HCT116 (cell line): Measurements from ENCODE around the gene CRACDL. TPM values are rescaled to one million over a fixed set of nuclear protein-coding genes. Genes with fewer than 3 reads are reported as not detected.

Experiments
- ATAC-seq: fragments of 200-7000 bp; cut with Tn5 transposase; 2 replicates; pipeline ENCODE4 v1.9.1; 2020; ENCODE audit warnings: mild to moderate bottlenecking, moderate library complexity
- BruUV-seq: library from RNA; stranded (reverse); fragments of 400-500 nt; replicated peaks from 2 replicates; lab custom pipeline; 2021; lab: Mats Ljungman, UMichigan
- CTCF ChIA-PET: fragments of 300-600 bp; sonication (Branson Sonifier 250); formaldehyde crosslinking; loops from one replicate; lab custom pipeline; 2021; ENCODE audit warnings: antibody characterized with exemption; lab: Charles Lee
- POLR2A ChIA-PET: fragments of 300-600, 350-600 bp; sonication (Branson Sonifier 250); formaldehyde crosslinking; loops from one replicate; lab custom pipeline; 2021; ENCODE audit warnings: antibody characterized with exemption; lab: Charles Lee
- RAD21 ChIA-PET, 2 experiments: fragments of 300-600 bp; sonication (Branson Sonifier 250); formaldehyde crosslinking; loops; one replicate each; lab custom pipeline; 2023; ENCODE audit warnings: low total read pairs in 2 of 2; ENCODE audit not compliant: uncharacterized antibody in 2 of 2, unreplicated experiment in 2 of 2, low non-redundant PET in 1 of 2; lab: Charles Lee
- DNase-seq: peaks from one replicate; pipeline ENCODE4 v3.0.0-alpha.2; 2010; ENCODE audit warnings: low read depth, low spot score
- H2AFZ ChIP-seq: fragments of 200-600 bp; shearing (Covaris generic), sonication (generic); 2 replicates; pipeline ENCODE4 v1.6.1; 2017; ENCODE audit warnings: low read depth, mixed run types, mixed read lengths, antibody characterized with exemption, low read length; ENCODE audit not compliant: poor library complexity, severe bottlenecking
- H3K27ac ChIP-seq: 2 replicates; pipeline ENCODE4 v1.5.1; 2012; ENCODE audit warnings: low read depth, low read length
- H3K27me3 ChIP-seq: fragments of 200-600 bp; sonication (generic); 2 replicates; pipeline ENCODE4 v1.6.1; 2016; ENCODE audit warnings: mixed run types, low read length, mixed read lengths; ENCODE audit not compliant: insufficient read depth
- H3K36me3 ChIP-seq, 2 experiments: fragments of 200-500 bp in 1 of 2; fragments of 200-600 bp in 1 of 2; sonication (Bioruptor generic) in 1 of 2; sonication (generic) in 1 of 2; 2 replicates each; pipeline versions ENCODE4 v1.5.1 to v1.6.1; 2014 to 2016; ENCODE audit warnings: low read length in 2 of 2, inconsistent platforms in 1 of 2, mixed read lengths in 1 of 2, mixed run types in 1 of 2; ENCODE audit not compliant: insufficient read depth in 2 of 2, control insufficient read depth in 1 of 2
- H3K4me1 ChIP-seq, 2 experiments: fragments of 200-600 bp in 1 of 2; sonication (generic) in 1 of 2; 2 replicates each; pipeline versions ENCODE4 v1.5.1 to v1.6.1; 2012 to 2017; ENCODE audit warnings: low read length in 2 of 2, inconsistent platforms in 1 of 2, mild to moderate bottlenecking in 1 of 2, mixed read lengths in 1 of 2, mixed run types in 1 of 2, moderate library complexity in 1 of 2; ENCODE audit not compliant: insufficient read depth in 2 of 2, control insufficient read depth in 1 of 2
- H3K4me2 ChIP-seq: fragments of 200-600 bp; sonication (generic); 2 replicates; pipeline ENCODE4 v1.6.1; 2017; ENCODE audit warnings: mixed run types, low read length, mixed read lengths
- H3K4me3 ChIP-seq, 2 experiments: fragments of 200-600 bp in 1 of 2; sonication (generic) in 1 of 2; replicated peaks in 1 of 2; 2 replicates each; pipeline ENCODE4 v1.5.1; 2011 to 2016; ENCODE audit warnings: low read length in 2 of 2, control low read depth in 1 of 2, low read depth in 1 of 2, mild to moderate bottlenecking in 1 of 2, mixed read lengths in 1 of 2, mixed run types in 1 of 2
- H3K79me2 ChIP-seq: fragments of 200-600 bp; sonication (generic); 2 replicates; pipeline ENCODE4 v1.6.1; 2017; ENCODE audit warnings: mild to moderate bottlenecking, mixed run types, low read length, moderate library complexity, mixed read lengths; ENCODE audit not compliant: insufficient read depth
- H3K9ac ChIP-seq: fragments of 200-600 bp; sonication (generic); 2 replicates; pipeline ENCODE4 v1.6.1; 2016; ENCODE audit warnings: low read length, mixed read lengths
- H3K9me2 ChIP-seq: fragments of 200-600 bp; sonication (generic), shearing (Covaris generic); 2 replicates; pipeline ENCODE4 v1.6.1; 2017; ENCODE audit warnings: mixed run types, mild to moderate bottlenecking, moderate library complexity; ENCODE audit not compliant: insufficient read depth
- H3K9me3 ChIP-seq, 2 experiments: fragments of 200-500 bp in 1 of 2; fragments of 200-600 bp in 1 of 2; sonication (Bioruptor generic) in 1 of 2; sonication (generic) in 1 of 2; 2 replicates each; pipeline ENCODE4 v1.6.1; 2014 to 2017; ENCODE audit warnings: low read length in 2 of 2, mixed read lengths in 2 of 2, inconsistent platforms in 1 of 2, low read depth in 1 of 2, mild to moderate bottlenecking in 1 of 2, mixed run types in 1 of 2, moderate library complexity in 1 of 2; ENCODE audit not compliant: control insufficient read depth in 1 of 2, insufficient read depth in 1 of 2
- H4K20me1 ChIP-seq: fragments of 200-600 bp; sonication (generic), shearing (Covaris generic); 2 replicates; pipeline ENCODE4 v1.6.1; 2017; ENCODE audit warnings: mixed run types, mild to moderate bottlenecking, moderate library complexity; ENCODE audit not compliant: insufficient read depth
- JUND ChIP-seq: IDR thresholded peaks from 2 replicates; pipeline ENCODE4 v1.6.1; 2012
- RAD21 ChIP-seq: IDR thresholded peaks from 2 replicates; pipeline ENCODE4 v1.6.1; 2012; ENCODE audit warnings: low read depth, mild to moderate bottlenecking
- SP1 ChIP-seq: IDR thresholded peaks from 2 replicates; pipeline ENCODE4 v1.6.1; 2012; ENCODE audit warnings: low read depth
- YY1 ChIP-seq: IDR thresholded peaks from 2 replicates; pipeline ENCODE4 v1.6.1; 2011; ENCODE audit warnings: low read length, low read depth, moderate library complexity, mild to moderate bottlenecking; ENCODE audit not compliant: insufficient replicate concordance; ENCODE audit errors: extremely low read depth
- ZFX ChIP-seq: fragments of 450-650 bp; IDR thresholded peaks from 2 replicates; pipeline ENCODE4 v1.6.1; 2017
- ZNF274 ChIP-seq: fragments of 200-500 bp; sonication (Bioruptor generic); IDR thresholded peaks from 2 replicates; pipeline ENCODE4 v1.6.1; 2014; ENCODE audit warnings: mild to moderate bottlenecking, low read depth, low read length, inconsistent platforms
- intact Hi-C: fragments of 100-400 bp; cut with micrococcal nuclease; formaldehyde crosslinking; loops from 2 replicates; pipeline ENCODE4 v1.10.0; 2022
- total RNA-seq: library from RNA; stranded (reverse); gene quantifications from one replicate; pipeline ENCODE4 v1.2.1, GENCODE V29; 2021; ENCODE audit not compliant: unreplicated experiment
- TF ChIP-seq, protein P1 (sequence below): IDR thresholded peaks from 2 replicates; pipeline ENCODE4 v1.6.1; 2012; ENCODE audit warnings: low read depth

The CRACDL gene
- total RNA-seq, 1 experiment from 2014 or later = 1.1 TPM

- H3K9me3 ChIP-seq = no peaks in the 10 kb centered on the region
- H4K20me1 ChIP-seq = no peaks in the 10 kb centered on the region
- H3K27me3 ChIP-seq = no peaks in the 10 kb centered on the region
- H3K4me2 ChIP-seq = no peak overlapping the region
- H3K9me2 ChIP-seq = no peaks in the 10 kb centered on the region
- no peak overlapping the region for H3K27ac ChIP-seq
- BruUV-seq = no TSS peak
- H3K36me3 ChIP-seq = no peaks in the 10 kb centered on the region
- H3K4me1 ChIP-seq = no peaks in the 10 kb centered on the region
- no peak for ATAC-seq
- RAD21 ChIA-PET = no interaction called here
- no peak overlapping the region for H3K4me3 ChIP-seq
- POLR2A ChIA-PET = no interaction called here
- no peak overlapping the region for H2AFZ ChIP-seq
- no peak overlapping the region for H3K9ac ChIP-seq
- no peak for DNase-seq
- intact Hi-C loops = no loop called here
- H3K79me2 ChIP-seq = no peaks in the 10 kb centered on the region
- TF ChIP-seq JUND (no peak), ZFX (no peak), YY1 (no peak)
- CTCF ChIA-PET = no interaction called here
These were observed 88.2 kb downstream of the CRACDL start for GRCh38 chr2:98847853-98848252.

DNA sequence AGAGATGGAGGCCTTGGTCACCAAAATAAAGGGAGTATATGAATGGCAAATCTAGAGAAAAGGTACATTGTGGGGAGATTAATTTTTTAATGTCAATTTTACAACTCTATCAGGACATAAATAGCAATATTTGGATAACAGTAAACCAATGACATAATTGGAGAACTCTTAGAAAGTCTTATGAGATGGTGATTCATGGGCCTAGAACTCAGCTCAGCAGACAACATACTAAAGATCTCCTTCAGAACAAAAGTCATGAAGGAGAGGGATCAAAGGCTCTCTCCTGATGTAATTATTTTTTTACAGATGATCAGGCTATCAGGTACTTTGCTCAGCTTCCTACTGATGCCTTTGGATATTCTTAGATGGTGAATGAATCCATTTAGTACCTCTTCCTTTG, 90.0 kb downstream of the CRACDL start:
- no peaks in the 10 kb centered on the region for H3K4me1 ChIP-seq
- ChIA-PET RAD21 (no interaction called here), POLR2A (no interaction called here), CTCF (no interaction called here)
- no peak overlapping the region for H2AFZ ChIP-seq
- no peaks in the 10 kb centered on the region for H3K27me3 ChIP-seq
- H4K20me1 ChIP-seq = no peaks in the 10 kb centered on the region
- no peak for TF ChIP-seq ZNF274
- no peak for TF ChIP-seq YY1
- TF ChIP-seq, protein P1, sequence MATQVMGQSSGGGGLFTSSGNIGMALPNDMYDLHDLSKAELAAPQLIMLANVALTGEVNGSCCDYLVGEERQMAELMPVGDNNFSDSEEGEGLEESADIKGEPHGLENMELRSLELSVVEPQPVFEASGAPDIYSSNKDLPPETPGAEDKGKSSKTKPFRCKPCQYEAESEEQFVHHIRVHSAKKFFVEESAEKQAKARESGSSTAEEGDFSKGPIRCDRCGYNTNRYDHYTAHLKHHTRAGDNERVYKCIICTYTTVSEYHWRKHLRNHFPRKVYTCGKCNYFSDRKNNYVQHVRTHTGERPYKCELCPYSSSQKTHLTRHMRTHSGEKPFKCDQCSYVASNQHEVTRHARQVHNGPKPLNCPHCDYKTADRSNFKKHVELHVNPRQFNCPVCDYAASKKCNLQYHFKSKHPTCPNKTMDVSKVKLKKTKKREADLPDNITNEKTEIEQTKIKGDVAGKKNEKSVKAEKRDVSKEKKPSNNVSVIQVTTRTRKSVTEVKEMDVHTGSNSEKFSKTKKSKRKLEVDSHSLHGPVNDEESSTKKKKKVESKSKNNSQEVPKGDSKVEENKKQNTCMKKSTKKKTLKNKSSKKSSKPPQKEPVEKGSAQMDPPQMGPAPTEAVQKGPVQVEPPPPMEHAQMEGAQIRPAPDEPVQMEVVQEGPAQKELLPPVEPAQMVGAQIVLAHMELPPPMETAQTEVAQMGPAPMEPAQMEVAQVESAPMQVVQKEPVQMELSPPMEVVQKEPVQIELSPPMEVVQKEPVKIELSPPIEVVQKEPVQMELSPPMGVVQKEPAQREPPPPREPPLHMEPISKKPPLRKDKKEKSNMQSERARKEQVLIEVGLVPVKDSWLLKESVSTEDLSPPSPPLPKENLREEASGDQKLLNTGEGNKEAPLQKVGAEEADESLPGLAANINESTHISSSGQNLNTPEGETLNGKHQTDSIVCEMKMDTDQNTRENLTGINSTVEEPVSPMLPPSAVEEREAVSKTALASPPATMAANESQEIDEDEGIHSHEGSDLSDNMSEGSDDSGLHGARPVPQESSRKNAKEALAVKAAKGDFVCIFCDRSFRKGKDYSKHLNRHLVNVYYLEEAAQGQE = no peak
- no peak for TF ChIP-seq SP1
- no peak for TF ChIP-seq RAD21
- TF ChIP-seq, all 23 proteins: peak for 0
- BruUV-seq = no TSS peak
- Histone ChIP-seq H3K4me3 (no peak overlapping the region), H3K9me3 (no peaks in the 10 kb centered on the region), H3K9ac (no peak overlapping the region), H3K9me2 (no peaks in the 10 kb centered on the region), H3K4me2 (no peak overlapping the region), H3K36me3 (no peaks in the 10 kb centered on the region), H3K79me2 (no peaks in the 10 kb centered on the region), H3K27ac (no peak overlapping the region)
- DNase-seq (no peak), ATAC-seq (no peak)
- intact Hi-C loops = no loop called here
